ENCODE measurements around the gene P4HB.

GRCh38 chr17:81884968-81885367 lies 24.6 kb upstream of the P4HB start:
- TF ChIP-seq, protein P1, sequence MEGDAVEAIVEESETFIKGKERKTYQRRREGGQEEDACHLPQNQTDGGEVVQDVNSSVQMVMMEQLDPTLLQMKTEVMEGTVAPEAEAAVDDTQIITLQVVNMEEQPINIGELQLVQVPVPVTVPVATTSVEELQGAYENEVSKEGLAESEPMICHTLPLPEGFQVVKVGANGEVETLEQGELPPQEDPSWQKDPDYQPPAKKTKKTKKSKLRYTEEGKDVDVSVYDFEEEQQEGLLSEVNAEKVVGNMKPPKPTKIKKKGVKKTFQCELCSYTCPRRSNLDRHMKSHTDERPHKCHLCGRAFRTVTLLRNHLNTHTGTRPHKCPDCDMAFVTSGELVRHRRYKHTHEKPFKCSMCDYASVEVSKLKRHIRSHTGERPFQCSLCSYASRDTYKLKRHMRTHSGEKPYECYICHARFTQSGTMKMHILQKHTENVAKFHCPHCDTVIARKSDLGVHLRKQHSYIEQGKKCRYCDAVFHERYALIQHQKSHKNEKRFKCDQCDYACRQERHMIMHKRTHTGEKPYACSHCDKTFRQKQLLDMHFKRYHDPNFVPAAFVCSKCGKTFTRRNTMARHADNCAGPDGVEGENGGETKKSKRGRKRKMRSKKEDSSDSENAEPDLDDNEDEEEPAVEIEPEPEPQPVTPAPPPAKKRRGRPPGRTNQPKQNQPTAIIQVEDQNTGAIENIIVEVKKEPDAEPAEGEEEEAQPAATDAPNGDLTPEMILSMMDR (IDR thresholded peaks at IDR 0.05 in 4 of 5, conservative IDR thresholded peaks at IDR 0.05 in 1 of 5): no peak
- TF ChIP-seq POLR2A (IDR thresholded peaks at IDR 0.05): no peak

Measured in gastrocnemius medialis (tissue), 4 donors.